Left ventricle myocardium inferior (tissue), 1 donor: Measurements from ENCODE around the gene SUMO1. TPM values are rescaled to one million over a fixed set of nuclear protein-coding genes. Genes with fewer than 3 reads are reported as not detected.

Source experiments
- DNase-seq: peaks from one replicate; pipeline ENCODE4 v3.0.0-alpha.2; 2020
- H3K27ac ChIP-seq: fragments of 200-600 bp; replicated peaks from 2 replicates; pipeline ENCODE4 v1.8.0; 2021
- H3K27me3 ChIP-seq: fragments of 200-600 bp; 2 replicates; pipeline ENCODE4 v1.8.0; 2021; ENCODE audit warnings: low read depth
- H3K36me3 ChIP-seq: fragments of 200-600 bp; 2 replicates; pipeline ENCODE4 v1.8.0; 2021
- H3K4me1 ChIP-seq: fragments of 200-600 bp; 2 replicates; pipeline ENCODE4 v1.8.0; 2021
- H3K4me3 ChIP-seq: fragments of 200-600 bp; 2 replicates; pipeline ENCODE4 v1.8.0; 2021; ENCODE audit warnings: mild to moderate bottlenecking, moderate library complexity
- H3K9me3 ChIP-seq: fragments of 200-600 bp; replicated peaks from 2 replicates; pipeline ENCODE4 v1.8.0; 2021
- intact Hi-C: fragments of 100-400 bp; cut with micrococcal nuclease; formaldehyde crosslinking; loops from one replicate; pipeline ENCODE4 v1.11.0; 2022
- total RNA-seq: library from RNA; stranded (reverse); fragmentation: NEBNext Ultra II Directional; extraction: Animal tissue kit (Norgen Biotek cat#: 25700); gene quantifications from one replicate; pipeline ENCODE4 v1.2.1, GENCODE V29; 2021
- TF ChIP-seq, protein P1 (sequence below): fragments of 200-600 bp; IDR thresholded peaks from 2 replicates; pipeline ENCODE4 v1.8.0; 2021; ENCODE audit warnings: antibody characterized with exemption, mild to moderate bottlenecking, borderline replicate concordance
- donor health status: DM: no; HTN: yes; CAD: no; lungs with severe emphysema.

SUMO1 gene
- total RNA-seq, 1 donor from 2014 or later: 71.2 TPM

DNA sequence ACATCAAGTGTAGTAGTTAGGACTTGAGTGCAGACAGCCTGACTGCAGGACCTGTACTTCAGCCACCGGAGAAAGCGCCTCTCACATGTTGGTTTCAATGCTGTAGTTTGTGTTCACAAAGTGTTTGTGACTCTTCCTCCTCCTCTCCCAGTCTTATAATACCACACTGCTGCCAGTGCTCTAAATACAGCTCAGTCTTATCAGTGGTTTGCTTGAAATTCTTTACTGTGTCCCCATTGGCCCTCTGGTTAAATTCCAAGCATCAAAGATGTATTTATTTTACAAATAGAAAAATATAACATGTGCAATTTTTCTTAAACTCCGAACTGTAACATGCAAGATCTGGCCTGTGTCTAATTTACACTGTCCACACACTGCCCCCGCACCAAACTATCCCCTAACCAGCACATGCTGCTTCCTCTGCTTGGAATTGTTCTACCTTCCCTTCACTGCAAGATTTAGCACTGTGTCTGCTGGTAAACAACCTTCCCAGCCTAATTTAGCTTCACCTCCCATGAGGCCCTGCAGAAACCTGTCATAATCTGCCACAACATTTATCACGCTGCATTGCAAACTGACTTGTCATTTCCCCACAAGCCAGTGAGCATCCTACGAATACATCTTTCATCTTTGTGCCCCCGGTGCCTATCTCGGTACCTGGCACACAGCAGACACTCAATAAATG is 77.1 kb downstream of the SUMO1 start:
- TF ChIP-seq, protein P1, sequence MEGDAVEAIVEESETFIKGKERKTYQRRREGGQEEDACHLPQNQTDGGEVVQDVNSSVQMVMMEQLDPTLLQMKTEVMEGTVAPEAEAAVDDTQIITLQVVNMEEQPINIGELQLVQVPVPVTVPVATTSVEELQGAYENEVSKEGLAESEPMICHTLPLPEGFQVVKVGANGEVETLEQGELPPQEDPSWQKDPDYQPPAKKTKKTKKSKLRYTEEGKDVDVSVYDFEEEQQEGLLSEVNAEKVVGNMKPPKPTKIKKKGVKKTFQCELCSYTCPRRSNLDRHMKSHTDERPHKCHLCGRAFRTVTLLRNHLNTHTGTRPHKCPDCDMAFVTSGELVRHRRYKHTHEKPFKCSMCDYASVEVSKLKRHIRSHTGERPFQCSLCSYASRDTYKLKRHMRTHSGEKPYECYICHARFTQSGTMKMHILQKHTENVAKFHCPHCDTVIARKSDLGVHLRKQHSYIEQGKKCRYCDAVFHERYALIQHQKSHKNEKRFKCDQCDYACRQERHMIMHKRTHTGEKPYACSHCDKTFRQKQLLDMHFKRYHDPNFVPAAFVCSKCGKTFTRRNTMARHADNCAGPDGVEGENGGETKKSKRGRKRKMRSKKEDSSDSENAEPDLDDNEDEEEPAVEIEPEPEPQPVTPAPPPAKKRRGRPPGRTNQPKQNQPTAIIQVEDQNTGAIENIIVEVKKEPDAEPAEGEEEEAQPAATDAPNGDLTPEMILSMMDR: no peak
- intact Hi-C loops: no loop called here
- Histone ChIP-seq H3K4me1 (peaks cover 17% of the 10 kb centered on the region), H3K27ac (peak overlapping the region; percentile 77), H3K4me3 (peak overlapping the region; percentile 36), H3K36me3 (no peaks in the 10 kb centered on the region), H3K9me3 (no peaks in the 10 kb centered on the region), H3K27me3 (no peaks in the 10 kb centered on the region)
- no peak for DNase-seq

DNA sequence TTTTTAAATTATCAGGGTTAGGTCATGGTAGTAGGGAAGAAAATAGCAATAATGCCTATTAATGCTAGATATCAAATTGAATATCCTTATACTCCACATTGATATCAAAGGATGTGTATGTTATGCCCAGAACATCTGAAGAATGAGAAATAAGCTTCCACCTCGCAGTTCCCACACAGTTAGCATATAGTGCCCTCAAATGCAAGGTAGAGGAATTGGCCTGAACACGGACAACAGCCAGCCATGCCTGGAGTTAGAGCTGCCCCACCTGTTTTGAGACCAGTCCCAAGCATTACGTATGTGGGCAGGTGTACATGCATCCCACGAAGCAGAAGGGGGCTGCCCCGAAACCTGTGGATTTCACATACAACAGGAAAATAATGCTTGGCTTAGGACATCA is 79.6 kb downstream of the SUMO1 start:
- Histone ChIP-seq H3K36me3 (no peaks in the 10 kb centered on the region), H3K27ac (no peak overlapping the region), H3K9me3 (no peaks in the 10 kb centered on the region), H3K4me3 (no peak overlapping the region), H3K27me3 (peaks cover 3% of the 10 kb centered on the region), H3K4me1 (peaks cover 17% of the 10 kb centered on the region)
- TF ChIP-seq, protein P1: peak; percentile 43
- DNase-seq: no peak
- intact Hi-C loops: no loop called here

DNA sequence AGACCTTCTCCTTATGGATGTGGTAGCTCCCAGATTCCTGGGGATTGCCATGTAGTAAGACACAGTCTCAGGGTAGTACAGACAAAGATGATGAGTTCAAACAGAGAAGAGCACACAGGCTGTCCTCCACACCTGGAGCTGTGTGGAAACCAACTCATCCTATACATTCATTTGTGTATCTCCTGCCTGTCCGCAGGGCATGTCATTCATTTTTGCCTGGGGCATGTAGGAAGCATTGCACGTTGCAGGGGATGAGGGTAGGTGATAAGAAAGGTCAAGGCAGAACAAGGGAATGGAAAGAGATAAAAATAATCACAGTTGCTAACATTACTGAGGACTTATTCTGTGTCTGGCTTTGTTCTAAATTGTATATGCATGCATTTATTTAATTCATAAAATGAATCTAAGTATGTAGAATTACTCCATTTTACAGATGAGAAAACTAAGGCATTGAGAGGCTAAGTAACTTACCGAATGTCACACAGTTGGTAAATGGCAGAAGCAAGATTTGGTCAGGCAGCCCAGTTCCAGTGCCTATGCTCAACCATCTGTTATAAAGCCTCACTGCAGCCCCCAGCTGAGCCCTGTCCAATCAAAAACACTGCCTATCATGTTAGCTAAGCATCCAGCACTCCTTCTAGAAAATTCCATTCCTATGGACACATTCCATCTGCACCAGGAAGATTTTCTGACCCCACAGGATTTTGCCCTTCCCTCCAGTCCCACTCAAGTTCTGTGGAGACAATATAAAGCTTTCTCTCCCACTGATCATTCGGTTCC is 81.0 kb downstream of the SUMO1 start:
- peaks cover 17% of the 10 kb centered on the region for H3K4me1 ChIP-seq
- TF ChIP-seq, protein P1: no peak
- H3K4me3 ChIP-seq: no peak overlapping the region
- no peaks in the 10 kb centered on the region for H3K9me3 ChIP-seq
- no peak overlapping the region for H3K27ac ChIP-seq
- DNase-seq: no peak
- H3K36me3 ChIP-seq: no peaks in the 10 kb centered on the region
- peaks cover 3% of the 10 kb centered on the region for H3K27me3 ChIP-seq
- intact Hi-C loops: no loop called here

Other genes starting within 250 kb of the SUMO1 start
- 35.2 TPM for gene FZD7, start 204.7 kb downstream of the SUMO1 start, total RNA-seq
- not detected for gene KIAA2012, start 165.3 kb downstream of the SUMO1 start, total RNA-seq
- 21.4 TPM for gene NOP58, start 27.2 kb upstream of the SUMO1 start, total RNA-seq
- 51.7 TPM for gene BMPR2, start 137.7 kb upstream of the SUMO1 start, total RNA-seq